ENCODE data around the gene UBE2U.

Gene UBE2U

GRCh38 chr1:64184003-64184440, 19.4 kb upstream of the UBE2U start:
- no peaks in the 10 kb centered on the region for H3K9me3 ChIP-seq (ENCODE audit: low read length)

GRCh38 chr1:64186138-64186897, 17.1 kb upstream of the UBE2U start:
- no peaks in the 10 kb centered on the region for H3K9me2 ChIP-seq (ENCODE audit: low read depth, low read length)
- no peak overlapping the region for H3K27ac ChIP-seq (ENCODE audit: low read depth, low read length, poor library complexity, severe bottlenecking)
- no peaks in the 10 kb centered on the region for H4K20me1 ChIP-seq (ENCODE audit: insufficient read depth, low read length)
- H3K79me2 ChIP-seq (ENCODE audit: insufficient read depth, low read length) = no peaks in the 10 kb centered on the region
- H2AFZ ChIP-seq (ENCODE audit: low read length) = no peak overlapping the region
- H3K27me3 ChIP-seq (ENCODE audit: insufficient read depth, low read length) = no peaks in the 10 kb centered on the region
- no peak overlapping the region for H3K4me3 ChIP-seq (ENCODE audit: low read depth, low read length, poor library complexity, severe bottlenecking)
- H3K9me3 ChIP-seq (ENCODE audit: low read length) = no peaks in the 10 kb centered on the region
- no peak for TF ChIP-seq CTCF (IDR thresholded peaks at IDR 0.05; ENCODE audit: low read length)
- TF ChIP-seq EZH2 (IDR thresholded peaks at IDR 0.05; ENCODE audit: borderline replicate concordance, low read length) = no peak
- H3K36me3 ChIP-seq (ENCODE audit: insufficient read depth, low read length) = no peaks in the 10 kb centered on the region
- no peaks in the 10 kb centered on the region for H3F3A ChIP-seq (ENCODE audit: insufficient read depth, low read length)
- H3K9ac ChIP-seq (ENCODE audit: low read length) = no peak overlapping the region
- H3K4me2 ChIP-seq (ENCODE audit: low read length) = no peak overlapping the region
- H3K4me1 ChIP-seq (ENCODE audit: insufficient read depth, low read length, severe bottlenecking) = no peaks in the 10 kb centered on the region

More at GRCh38 chr1:64184003-64184440, 19.4 kb upstream of the UBE2U start:
- no peak overlapping the region for H2AFZ ChIP-seq (ENCODE audit: low read length)
- no peaks in the 10 kb centered on the region for H3K27me3 ChIP-seq (ENCODE audit: insufficient read depth, low read length)
- H3K9ac ChIP-seq (ENCODE audit: low read length) = no peak overlapping the region
- no peaks in the 10 kb centered on the region for H4K20me1 ChIP-seq (ENCODE audit: insufficient read depth, low read length)
- H3K4me3 ChIP-seq (ENCODE audit: low read depth, low read length, poor library complexity, severe bottlenecking) = no peak overlapping the region
- no peaks in the 10 kb centered on the region for H3K9me2 ChIP-seq (ENCODE audit: low read depth, low read length)
- no peak overlapping the region for H3K27ac ChIP-seq (ENCODE audit: low read depth, low read length, poor library complexity, severe bottlenecking)
- no peaks in the 10 kb centered on the region for H3K4me1 ChIP-seq (ENCODE audit: insufficient read depth, low read length, severe bottlenecking)
- no peaks in the 10 kb centered on the region for H3K79me2 ChIP-seq (ENCODE audit: insufficient read depth, low read length)
- no peaks in the 10 kb centered on the region for H3K36me3 ChIP-seq (ENCODE audit: insufficient read depth, low read length)
- TF ChIP-seq EZH2 (IDR thresholded peaks at IDR 0.05; ENCODE audit: borderline replicate concordance, low read length) (no peak), CTCF (IDR thresholded peaks at IDR 0.05; ENCODE audit: low read length) (no peak)
- no peaks in the 10 kb centered on the region for H3F3A ChIP-seq (ENCODE audit: insufficient read depth, low read length)
- no peak overlapping the region for H3K4me2 ChIP-seq (ENCODE audit: low read length)

- no peak for TF ChIP-seq CTCF (IDR thresholded peaks at IDR 0.05; ENCODE audit: low read length)
- TF ChIP-seq EZH2 (IDR thresholded peaks at IDR 0.05; ENCODE audit: borderline replicate concordance, low read length) = no peak
- Histone ChIP-seq H3K27me3 (ENCODE audit: insufficient read depth, low read length) (no peaks in the 10 kb centered on the region), H3K4me1 (ENCODE audit: insufficient read depth, low read length, severe bottlenecking) (no peaks in the 10 kb centered on the region), H2AFZ (ENCODE audit: low read length) (no peak overlapping the region), H3K4me3 (ENCODE audit: low read depth, low read length, poor library complexity, severe bottlenecking) (no peak overlapping the region), H3K9me2 (ENCODE audit: low read depth, low read length) (no peaks in the 10 kb centered on the region), H4K20me1 (ENCODE audit: insufficient read depth, low read length) (no peaks in the 10 kb centered on the region), H3K4me2 (ENCODE audit: low read length) (no peak overlapping the region), H3K9ac (ENCODE audit: low read length) (no peak overlapping the region), H3K27ac (ENCODE audit: low read depth, low read length, poor library complexity, severe bottlenecking) (no peak overlapping the region), H3F3A (ENCODE audit: insufficient read depth, low read length) (no peaks in the 10 kb centered on the region), H3K36me3 (ENCODE audit: insufficient read depth, low read length) (no peaks in the 10 kb centered on the region), H3K79me2 (ENCODE audit: insufficient read depth, low read length) (no peaks in the 10 kb centered on the region), H3K9me3 (ENCODE audit: low read length) (no peaks in the 10 kb centered on the region)
Observed at GRCh38 chr1:64186898-64187280, 16.5 kb upstream of the UBE2U start.
